Type B pancreatic cell (in vitro differentiated cells): ENCODE results near the gene TNFAIP8. TPM values are rescaled to one million over a fixed set of nuclear protein-coding genes. Genes with fewer than 3 reads are reported as not detected.

Source experiments
- DNase-seq: peaks from one replicate; pipeline ENCODE4 v3.0.0; 2021; ENCODE audit warnings: mixed read lengths; ENCODE audit not compliant: unreplicated experiment; ENCODE audit errors: extremely low spot score
- H3K27ac Mint-ChIP-seq: 2 replicates; pipeline ENCODE4 v1.8.0; 2021; ENCODE audit warnings: mild to moderate bottlenecking, mixed read lengths
- H3K27me3 Mint-ChIP-seq: 2 replicates; pipeline ENCODE4 v1.8.0; 2021; ENCODE audit warnings: mixed read lengths
- H3K36me3 Mint-ChIP-seq: 2 replicates; pipeline ENCODE4 v1.8.0; 2021; ENCODE audit warnings: mixed read lengths
- H3K4me1 Mint-ChIP-seq: one replicate; pipeline ENCODE4 v1.8.0; 2021; ENCODE audit warnings: mixed read lengths; ENCODE audit not compliant: unreplicated experiment
- H3K4me3 Mint-ChIP-seq: 2 replicates; pipeline ENCODE4 v1.8.0; 2021; ENCODE audit warnings: mild to moderate bottlenecking, mixed read lengths
- H3K9me3 Mint-ChIP-seq: 2 replicates; pipeline ENCODE4 v1.8.0; 2021; ENCODE audit warnings: mixed read lengths
- CTCF ChIP-seq: fragments of 200-600 bp; sonication (generic); conservative IDR thresholded peaks from 2 replicates; pipeline ENCODE4 v1.5.0; 2021; ENCODE audit warnings: antibody characterized with exemption, mild to moderate bottlenecking
- total RNA-seq: library from RNA; stranded (reverse); gene quantifications from 2 replicates; pipeline ENCODE4 v1.2.1, GENCODE V29; 2021; ENCODE audit warnings: low replicate concordance

TNFAIP8 gene
- total RNA-seq, 1 donor from 2014 or later: 11.8 TPM

DNA sequence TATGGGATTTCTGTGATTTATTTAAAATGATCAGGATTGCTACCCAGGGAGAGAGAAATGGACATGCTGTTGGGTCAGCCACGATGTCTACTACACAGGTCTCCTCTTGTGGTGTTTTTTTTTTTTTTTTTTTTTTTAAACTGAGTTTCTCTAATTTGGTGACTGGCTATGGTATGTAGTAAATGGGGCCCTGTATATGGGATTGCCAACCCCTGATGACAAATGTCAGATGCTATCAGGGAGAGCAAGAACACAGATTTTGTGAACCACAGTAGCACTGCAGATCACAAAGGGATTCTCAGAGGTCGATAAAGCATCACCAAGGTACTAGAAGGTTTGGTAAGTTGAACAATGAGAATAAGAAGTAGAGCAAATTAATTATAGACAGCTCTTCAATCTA, 16.5 kb upstream of the TNFAIP8 start:
- no peak for TF ChIP-seq CTCF
- no peak for DNase-seq
- no peak overlapping the region for H3K4me3 Mint-ChIP-seq
- no peaks in the 10 kb centered on the region for H3K27me3 Mint-ChIP-seq
- no peak overlapping the region for H3K27ac Mint-ChIP-seq
- H3K4me1 Mint-ChIP-seq: peaks cover 23% of the 10 kb centered on the region
- H3K36me3 Mint-ChIP-seq: no peaks in the 10 kb centered on the region
- peaks cover 4% of the 10 kb centered on the region for H3K9me3 Mint-ChIP-seq

GRCh38 chr5:119339965-119340364, 15.9 kb upstream of the TNFAIP8 start:
- Mint-ChIP-seq H3K4me3 (no peak overlapping the region), H3K27ac (no peak overlapping the region), H3K27me3 (no peaks in the 10 kb centered on the region), H3K4me1 (peaks cover 23% of the 10 kb centered on the region), H3K9me3 (peaks cover 4% of the 10 kb centered on the region), H3K36me3 (no peaks in the 10 kb centered on the region)
- DNase-seq: no peak
- TF ChIP-seq CTCF: no peak

GRCh38 chr5:119340597-119341218, 15.1 kb upstream of the TNFAIP8 start:
- peaks cover 23% of the 10 kb centered on the region for H3K4me1 Mint-ChIP-seq
- DNase-seq: no peak
- no peak overlapping the region for H3K27ac Mint-ChIP-seq
- no peaks in the 10 kb centered on the region for H3K36me3 Mint-ChIP-seq
- H3K4me3 Mint-ChIP-seq: no peak overlapping the region
- no peaks in the 10 kb centered on the region for H3K27me3 Mint-ChIP-seq
- H3K9me3 Mint-ChIP-seq: peaks cover 4% of the 10 kb centered on the region
- no peak for TF ChIP-seq CTCF

GRCh38 chr5:119341452-119342349, 14.1 kb upstream of the TNFAIP8 start:
- no peak overlapping the region for H3K4me3 Mint-ChIP-seq
- H3K36me3 Mint-ChIP-seq: no peaks in the 10 kb centered on the region
- H3K27ac Mint-ChIP-seq: no peak overlapping the region
- peaks cover 4% of the 10 kb centered on the region for H3K9me3 Mint-ChIP-seq
- H3K27me3 Mint-ChIP-seq: no peaks in the 10 kb centered on the region
- no peak for DNase-seq
- peaks cover 24% of the 10 kb centered on the region for H3K4me1 Mint-ChIP-seq
- TF ChIP-seq CTCF: no peak

- Mint-ChIP-seq H3K27me3 (no peaks in the 10 kb centered on the region), H3K27ac (no peak overlapping the region), H3K9me3 (peaks cover 4% of the 10 kb centered on the region), H3K36me3 (no peaks in the 10 kb centered on the region), H3K4me3 (no peak overlapping the region), H3K4me1 (peaks cover 24% of the 10 kb centered on the region)
- TF ChIP-seq CTCF: no peak
- no peak for DNase-seq
These were observed 13.4 kb upstream of the TNFAIP8 start for GRCh38 chr5:119342406-119342805.
